Hepatocyte (in vitro differentiated cells): ENCODE results near the gene WNT4. TPM values are rescaled to one million over a fixed set of nuclear protein-coding genes. Genes with fewer than 3 reads are reported as not detected.
"Not testable (repeated sequence)": the region's sequence is repeated elsewhere in the genome, so short reads cannot be mapped to it uniquely, and the experiment has no call there.

ENCODE experiments used
- DNase-seq: peaks from one replicate; pipeline ENCODE4 v3.0.0-alpha.2; 2016; ENCODE audit warnings: low spot score
- H2AFZ ChIP-seq: fragments of 200-600 bp; sonication (generic); 2 replicates; pipeline ENCODE4 v1.6.0; 2016; ENCODE audit warnings: antibody characterized with exemption, mild to moderate bottlenecking
- H3K27ac ChIP-seq: fragments of 200-600 bp; sonication (generic); 2 replicates; pipeline ENCODE4 v1.5.1; 2016; ENCODE audit warnings: mild to moderate bottlenecking
- H3K27me3 ChIP-seq: fragments of 200-600 bp; sonication (generic); 2 replicates; pipeline ENCODE4 v1.6.1; 2016
- H3K36me3 ChIP-seq: fragments of 200-600 bp; sonication (generic); replicated peaks from 2 replicates; pipeline ENCODE4 v1.5.1; 2016; ENCODE audit warnings: low read depth; ENCODE audit not compliant: insufficient read depth
- H3K4me1 ChIP-seq: fragments of 200-600 bp; sonication (generic); 2 replicates; pipeline ENCODE4 v1.5.1; 2016; ENCODE audit warnings: mild to moderate bottlenecking, moderate library complexity; ENCODE audit not compliant: insufficient read depth
- H3K4me2 ChIP-seq: fragments of 200-600 bp; sonication (generic); 2 replicates; pipeline ENCODE4 v1.6.0; 2016
- H3K4me3 ChIP-seq: fragments of 200-600 bp; sonication (generic); 2 replicates; pipeline ENCODE4 v1.5.1; 2016; ENCODE audit warnings: mild to moderate bottlenecking
- H3K79me2 ChIP-seq: fragments of 200-600 bp; sonication (generic); 2 replicates; pipeline ENCODE4 v1.6.0; 2017; ENCODE audit warnings: mild to moderate bottlenecking
- H3K9me2 ChIP-seq: fragments of 200-600 bp; sonication (generic); replicated peaks from 2 replicates; pipeline ENCODE4 v1.6.0; 2017; ENCODE audit warnings: mild to moderate bottlenecking; ENCODE audit not compliant: insufficient read depth
- H3K9me3 ChIP-seq: fragments of 200-600 bp; sonication (generic); 2 replicates; pipeline ENCODE4 v1.5.1; 2016; ENCODE audit warnings: low read depth, mild to moderate bottlenecking
- H4K20me1 ChIP-seq: fragments of 200-600 bp; sonication (generic); 2 replicates; pipeline ENCODE4 v1.6.0; 2016; ENCODE audit warnings: mild to moderate bottlenecking; ENCODE audit not compliant: insufficient read depth, poor library complexity, severe bottlenecking
- CTCF ChIP-seq: fragments of 200-600 bp; sonication (generic); IDR thresholded peaks from 2 replicates; pipeline ENCODE4 v1.5.1; 2016; ENCODE audit warnings: antibody characterized with exemption, mild to moderate bottlenecking; ENCODE audit not compliant: poor library complexity
- EZH2 ChIP-seq: fragments of 200-600 bp; sonication (generic); IDR thresholded peaks from 2 replicates; pipeline ENCODE4 v1.6.1; 2016; ENCODE audit warnings: antibody characterized with exemption, mild to moderate bottlenecking, borderline replicate concordance
- EZH2phosphoT487 ChIP-seq: fragments of 200-600 bp; sonication (generic); IDR thresholded peaks from one replicate; pipeline ENCODE4 v1.6.1; 2018; ENCODE audit warnings: antibody characterized with exemption, mild to moderate bottlenecking, low read depth, moderate library complexity; ENCODE audit not compliant: unreplicated experiment, severe bottlenecking
- WGBS: methylation state at CpG from one replicate; pipeline ENCODE4 v1.1.6; 2016; ENCODE audit warnings: low lambda C conversion rate; ENCODE audit errors: missing lambda C conversion rate; 5-methylcytosine and 5-hydroxymethylcytosine counted together
- polyA plus RNA-seq: library from polyadenylated mRNA; unstranded; fragments of >200 nt; fragmentation: Nextera tagmentation; extraction: Ambion mirVana; gene quantifications from 2 replicates; pipeline ENCODE4 v1.2.1, GENCODE V29; 2016
- total RNA-seq: library from RNA; depleted of rRNA; stranded (reverse); fragments of >200 nt; gene quantifications from 2 replicates; pipeline ENCODE4 v1.2.3, GENCODE V29; 2014

WNT4 gene
- total and polyA plus RNA-seq, 2 experiments from 2014 or later: 1.7 to 5.1 TPM

GRCh38 chr1:22096463-22096862 lies 46.4 kb downstream of the WNT4 start:
- no peak for TF ChIP-seq EZH2
- TF ChIP-seq CTCF: no peak
- TF ChIP-seq EZH2phosphoT487: no peak
- H3K27me3 ChIP-seq: no peaks in the 10 kb centered on the region
- peaks cover 60% of the 10 kb centered on the region for H4K20me1 ChIP-seq
- H3K4me1 ChIP-seq: no peaks in the 10 kb centered on the region
- no peak overlapping the region for H3K4me3 ChIP-seq
- H3K4me2 ChIP-seq: no peak overlapping the region
- no peak for DNase-seq
- H3K9me3 ChIP-seq: no peaks in the 10 kb centered on the region
- 93% methylated on average over 3 of the region's 3 CpGs for WGBS
- H3K79me2 ChIP-seq: peaks cover 88% of the 10 kb centered on the region
- no peak overlapping the region for H2AFZ ChIP-seq
- H3K36me3 ChIP-seq: peaks cover 5% of the 10 kb centered on the region
- no peaks in the 10 kb centered on the region for H3K9me2 ChIP-seq
- H3K27ac ChIP-seq: no peak overlapping the region

GRCh38 chr1:22096036-22096435 lies 46.9 kb downstream of the WNT4 start:
- peaks cover 60% of the 10 kb centered on the region for H4K20me1 ChIP-seq
- H3K4me1 ChIP-seq: no peaks in the 10 kb centered on the region
- no peaks in the 10 kb centered on the region for H3K9me3 ChIP-seq
- no peak overlapping the region for H2AFZ ChIP-seq
- no peaks in the 10 kb centered on the region for H3K27me3 ChIP-seq
- H3K9me2 ChIP-seq: no peaks in the 10 kb centered on the region
- TF ChIP-seq EZH2phosphoT487 (no peak), CTCF (no peak), EZH2 (no peak)
- 87% methylated on average over 5 of the region's 5 CpGs for WGBS
- no peak overlapping the region for H3K27ac ChIP-seq
- no peak overlapping the region for H3K4me3 ChIP-seq
- H3K36me3 ChIP-seq: peaks cover 5% of the 10 kb centered on the region
- no peak overlapping the region for H3K4me2 ChIP-seq
- peaks cover 89% of the 10 kb centered on the region for H3K79me2 ChIP-seq
- no peak for DNase-seq

- H3K27me3 ChIP-seq: no peaks in the 10 kb centered on the region
- H3K79me2 ChIP-seq: peaks cover 89% of the 10 kb centered on the region
- peaks cover 5% of the 10 kb centered on the region for H3K36me3 ChIP-seq
- no peaks in the 10 kb centered on the region for H3K9me2 ChIP-seq
- H3K4me3 ChIP-seq: no peak overlapping the region
- no peaks in the 10 kb centered on the region for H3K9me3 ChIP-seq
- 97% methylated on average over 1 of the region's 1 CpG for WGBS
- H4K20me1 ChIP-seq: peaks cover 73% of the 10 kb centered on the region
- no peak overlapping the region for H3K27ac ChIP-seq
- no peak for DNase-seq
- peaks cover 4% of the 10 kb centered on the region for H3K4me1 ChIP-seq
- no peak overlapping the region for H3K4me2 ChIP-seq
- no peak overlapping the region for H2AFZ ChIP-seq
- TF ChIP-seq EZH2 (no peak), CTCF (no peak), EZH2phosphoT487 (no peak)
Observed at GRCh38 chr1:22093513-22093912, 49.4 kb downstream of the WNT4 start.

GRCh38 chr1:22092026-22092768 lies 50.7 kb downstream of the WNT4 start:
- H3K4me2 ChIP-seq, H3K9me2 ChIP-seq, H3K4me1 ChIP-seq, H3K9me3 ChIP-seq, H3K27me3 ChIP-seq, H2AFZ ChIP-seq, H3K36me3 ChIP-seq, H3K4me3 ChIP-seq, H3K27ac ChIP-seq, DNase-seq: not testable (repeated sequence)
- H3K79me2 ChIP-seq: peaks cover 89% of the 10 kb centered on the region
- H4K20me1 ChIP-seq: peaks cover 82% of the 10 kb centered on the region
- WGBS: 63% methylated on average over 2 of the region's 3 CpGs
